Activated CD4-positive, alpha-beta T cell treated with anti-CD3 and anti-CD28 coated beads, Interleukin-2, amount 50 U/mL, for 24 hours (primary cell): ENCODE data around the gene STK39.

Experiments
- DNase-seq, 2 donors: peaks; one replicate each; pipeline ENCODE4 v3.0.0-alpha.2; 2020; ENCODE audit warnings: low read depth in 1 of 2, low spot score in 1 of 2

Gene STK39

GRCh38 chr2:168021800-168022587 lies 225.4 kb downstream of the STK39 start:
- DNase-seq = no peak

- no peak for DNase-seq
These were observed 232.0 kb downstream of the STK39 start for GRCh38 chr2:168015274-168015953.

- no peak for DNase-seq
These were observed 237.5 kb downstream of the STK39 start for GRCh38 chr2:168009900-168010299.

GRCh38 chr2:168008646-168009195 lies 238.7 kb downstream of the STK39 start:
- DNase-seq = no peak

GRCh38 chr2:168006498-168006897 lies 240.9 kb downstream of the STK39 start:
- DNase-seq = no peak

- DNase-seq = no peak
These were observed 241.8 kb downstream of the STK39 start for GRCh38 chr2:168005586-168005985.

GRCh38 chr2:168003876-168004275 lies 243.5 kb downstream of the STK39 start:
- no peak for DNase-seq

GRCh38 chr2:168002021-168002553 lies 245.3 kb downstream of the STK39 start:
- DNase-seq = peak in 1 of 2 donors; percentile 3

GRCh38 chr2:167992278-167992677 lies 255.1 kb downstream of the STK39 start:
- no peak for DNase-seq

- no peak for DNase-seq
These were observed 257.3 kb downstream of the STK39 start for GRCh38 chr2:167990062-167990461.

- DNase-seq = no peak
These were observed 259.1 kb downstream of the STK39 start for GRCh38 chr2:167988296-167988695.

- no peak for DNase-seq
These were observed 259.8 kb downstream of the STK39 start for GRCh38 chr2:167987558-167987957.

- no peak for DNase-seq
These were observed 260.4 kb downstream of the STK39 start for GRCh38 chr2:167987026-167987425.

GRCh38 chr2:167986223-167986622 lies 261.2 kb downstream of the STK39 start:
- DNase-seq = no peak

- DNase-seq = no peak
These were observed 265.4 kb downstream of the STK39 start for GRCh38 chr2:167981945-167982344.

GRCh38 chr2:167980439-167980838 lies 267.0 kb downstream of the STK39 start:
- DNase-seq = no peak

GRCh38 chr2:167972746-167973145 lies 274.6 kb downstream of the STK39 start:
- no peak for DNase-seq

GRCh38 chr2:167972020-167972419 lies 275.4 kb downstream of the STK39 start:
- no peak for DNase-seq

- no peak for DNase-seq
These were observed 280.2 kb downstream of the STK39 start for GRCh38 chr2:167966937-167967913.

GRCh38 chr2:167965907-167966761 lies 281.3 kb downstream of the STK39 start:
- DNase-seq = no peak
